K562 (cell line): Measurements from ENCODE around the gene ATXN7. TPM values are rescaled to one million over a fixed set of nuclear protein-coding genes. Genes with fewer than 3 reads are reported as not detected.
A peak's percentile ranks its signal among the peaks of the same experiment; 100 is the strongest.

ENCODE experiments used
- ATAC-seq: fragments of 200-7000 bp; cut with Tn5 transposase; 3 replicates; pipeline ENCODE4 v1.9.1; 2020; ENCODE audit warnings: moderate library complexity
- BruUV-seq: library from RNA; stranded (reverse); fragments of 400-500 nt; replicated peaks from 2 replicates; lab custom pipeline; 2021; lab: Mats Ljungman, UMichigan
- CTCF ChIA-PET: fragments of 300-600 bp; formaldehyde crosslinking; extraction: SDS; loops from one replicate; lab custom pipeline; 2021; ENCODE audit warnings: low intra/inter-chr PET ratio; lab: Yijun Ruan, JAX
- POLR2A ChIA-PET: fragments of 300-600, 350-650 bp; sonication (Branson Sonifier 250); formaldehyde crosslinking; extraction: SDS; loops from one replicate; lab custom pipeline; 2021; ENCODE audit warnings: antibody characterized with exemption, inconsistent platforms; lab: Yijun Ruan, JAX
- DNase-seq, 4 experiments: peaks; one replicate each; pipeline versions ENCODE4 v3.0.0 to v3.0.0-alpha.2; 2011 to 2018; ENCODE audit warnings: low spot score in 3 of 4, mixed read lengths in 3 of 4; ENCODE audit errors: extremely low read depth in 1 of 4
- FAIRE-seq: peaks from 2 replicates; lab custom pipeline; 2011; peaks lifted over from hg19 to GRCh38; lab: Jason Lieb, UNC
- H2AFZ ChIP-seq: 2 replicates; pipeline ENCODE4 v1.6.0; 2011; ENCODE audit warnings: low read depth, low read length, control low read depth, inconsistent platforms
- H3K27ac ChIP-seq: fragments of 200-600 bp; 3 replicates; pipeline ENCODE4 v1.8.0; 2011; ENCODE audit warnings: low read depth, mild to moderate bottlenecking, control low read depth, inconsistent platforms, low read length, moderate library complexity, mixed read lengths; ENCODE audit errors: extremely low read depth
- H3K27me3 ChIP-seq, 2 experiments: fragments of 300-600 bp in 1 of 2; 2 replicates in 1 of 2; 3 replicates in 1 of 2; pipeline versions ENCODE4 v1.6.0 to v1.8.0; 2011; ENCODE audit warnings: inconsistent platforms in 2 of 2, low read length in 2 of 2, mild to moderate bottlenecking in 1 of 2, mixed read lengths in 1 of 2, moderate library complexity in 1 of 2; ENCODE audit not compliant: control insufficient read depth in 2 of 2, insufficient read depth in 2 of 2
- H3K36me3 ChIP-seq: fragments of 300-600 bp; 3 replicates; pipeline ENCODE4 v1.8.0; 2011; ENCODE audit warnings: mild to moderate bottlenecking, low read length, inconsistent platforms; ENCODE audit not compliant: control insufficient read depth, insufficient read depth
- H3K4me1 ChIP-seq, 2 experiments: fragments of 200-600 bp in 1 of 2; replicated peaks in 1 of 2; 2 replicates in 1 of 2; 3 replicates in 1 of 2; pipeline versions ENCODE4 v1.5.1 to v1.8.0; 2011; ENCODE audit warnings: inconsistent platforms in 2 of 2, low read length in 2 of 2, mild to moderate bottlenecking in 1 of 2, mixed read lengths in 1 of 2, moderate library complexity in 1 of 2; ENCODE audit not compliant: control insufficient read depth in 2 of 2, insufficient read depth in 2 of 2
- H3K4me2 ChIP-seq: 2 replicates; pipeline ENCODE4 v1.6.1; 2011; ENCODE audit warnings: low read length, control low read depth, inconsistent platforms, mixed read lengths; ENCODE audit not compliant: insufficient read depth
- H3K4me3 ChIP-seq: fragments of 200-600 bp; sonication (generic), shearing (Covaris generic); 2 replicates; pipeline ENCODE4 v1.5.1; 2016; ENCODE audit warnings: control low read depth, inconsistent platforms
- H3K79me2 ChIP-seq: fragments of 200-600 bp; 3 replicates; pipeline ENCODE4 v1.8.0; 2011; ENCODE audit warnings: low read length, inconsistent platforms; ENCODE audit not compliant: control insufficient read depth, insufficient read depth
- H3K9ac ChIP-seq, 2 experiments: 2 replicates each; pipeline versions ENCODE4 v1.6.0 to v1.6.1; 2011; ENCODE audit warnings: low read depth in 2 of 2, low read length in 2 of 2, control low read depth in 1 of 2, inconsistent platforms in 1 of 2, mild to moderate bottlenecking in 1 of 2, mixed read lengths in 1 of 2; ENCODE audit not compliant: insufficient read depth in 1 of 2
- H3K9me1 ChIP-seq: one replicate; pipeline ENCODE4 v1.6.0; 2011; ENCODE audit warnings: inconsistent platforms, mild to moderate bottlenecking, low read length, moderate library complexity; ENCODE audit not compliant: control insufficient read depth, insufficient read depth
- H3K9me3 ChIP-seq: replicated peaks from 2 replicates; pipeline ENCODE4 v1.5.1; 2011; ENCODE audit warnings: low read depth, low read length, inconsistent platforms; ENCODE audit not compliant: control insufficient read depth, insufficient read depth
- H4K20me1 ChIP-seq: replicated peaks from 2 replicates; pipeline ENCODE4 v1.6.1; 2011; ENCODE audit warnings: low read length, inconsistent platforms, mixed read lengths; ENCODE audit not compliant: control insufficient read depth, insufficient read depth
- C11orf30 ChIP-seq: fragments of 450-650 bp; IDR thresholded peaks from 2 replicates; pipeline ENCODE4 v1.6.1; 2016; ENCODE audit warnings: low read depth, mild to moderate bottlenecking
- MEIS2 ChIP-seq: fragments of 450-650 bp; IDR thresholded peaks from 2 replicates; pipeline ENCODE4 v1.6.1; 2014; ENCODE audit warnings: mild to moderate bottlenecking; ENCODE audit not compliant: partially characterized antibody
- NCOA1 ChIP-seq: fragments of 450-650 bp; IDR thresholded peaks from 2 replicates; pipeline ENCODE4 v1.6.1; 2016; ENCODE audit warnings: low read depth
- NFIC ChIP-seq: fragments of 450-650 bp; IDR thresholded peaks from 2 replicates; pipeline ENCODE4 v1.6.1; 2017; ENCODE audit warnings: mild to moderate bottlenecking, inconsistent platforms
- SMAD1 ChIP-seq: fragments of 150-350 bp; IDR thresholded peaks from 2 replicates; pipeline ENCODE4 v1.6.1; 2014; ENCODE audit warnings: low read length, low read depth; ENCODE audit not compliant: partially characterized antibody
- ZNF764 ChIP-seq: fragments of 250-450 bp; sonication (Bioruptor Pico); IDR thresholded peaks from 2 replicates; pipeline ENCODE4 v1.4.0; 2020; ENCODE audit warnings: low read depth, mild to moderate bottlenecking, moderate library complexity
- WGBS: fragments of 100-300 bp; shearing (Covaris generic); methylation state at CpG from one replicate; pipeline ENCODE4 v1.1.6; 2016; ENCODE audit warnings: low coverage, mixed read lengths; ENCODE audit not compliant: insufficient coverage; ENCODE audit errors: missing lambda C conversion rate; 5-methylcytosine and 5-hydroxymethylcytosine counted together
- in situ Hi-C: fragments of 300-500 bp; cut with MboI; formaldehyde crosslinking; loops from 4 replicates; pipeline ENCODE4 v1.15.0; 2018; ENCODE audit warnings: inconsistent platforms, mixed read lengths
- intact Hi-C: fragments of 100-400 bp; cut with micrococcal nuclease; formaldehyde crosslinking; loops from 2 replicates; pipeline ENCODE4 v1.14.2; 2022
- polyA plus RNA-seq, 8 experiments: library from polyadenylated mRNA; depleted of rRNA in 4 of 8; stranded (reverse) in 5 of 8; unstranded in 3 of 8; fragments of >200 nt; fragmentation: Nextera tagmentation in 2 of 8; fragmentation: Illumina TruSeq in 1 of 8; extraction: Ambion mirVana in 2 of 8; extraction: Trizol in 1 of 8; gene quantifications; 2 replicates each; pipeline versions ENCODE4 v1.2.1 to v1.2.3, GENCODE V29; 2011 to 2014; ENCODE audit warnings: inconsistent platforms in 1 of 8, missing spikeins in 1 of 8
- total RNA-seq, 7 experiments: library from RNA; depleted of rRNA in 6 of 7; stranded (reverse); fragments of >200 nt in 6 of 7; fragmentation: Illumina TruSeq in 2 of 7; extraction: Trizol in 2 of 7; gene quantifications; 2 replicates each; pipeline versions ENCODE4 v1.2.1 to v1.2.3, GENCODE V29; 2011 to 2021; ENCODE audit warnings: low replicate concordance in 1 of 7
- TF ChIP-seq, protein P1 (sequence below), 2 experiments: IDR thresholded peaks in 1 of 2; conservative IDR thresholded peaks in 1 of 2; 2 replicates each; pipeline ENCODE4 v1.6.1; 2016; ENCODE audit warnings: low read depth in 2 of 2, mild to moderate bottlenecking in 1 of 2, missing compliant biosample characterization in 1 of 2, missing genetic modification characterization in 1 of 2, moderate library complexity in 1 of 2

The ATXN7 gene
- total and polyA plus RNA-seq, 9 of the 15 experiments (the other 6 are each of a cell fraction or from before 2014, with no cell fraction given) = 0.41 to 9.2 (median 6.7) TPM

DNA sequence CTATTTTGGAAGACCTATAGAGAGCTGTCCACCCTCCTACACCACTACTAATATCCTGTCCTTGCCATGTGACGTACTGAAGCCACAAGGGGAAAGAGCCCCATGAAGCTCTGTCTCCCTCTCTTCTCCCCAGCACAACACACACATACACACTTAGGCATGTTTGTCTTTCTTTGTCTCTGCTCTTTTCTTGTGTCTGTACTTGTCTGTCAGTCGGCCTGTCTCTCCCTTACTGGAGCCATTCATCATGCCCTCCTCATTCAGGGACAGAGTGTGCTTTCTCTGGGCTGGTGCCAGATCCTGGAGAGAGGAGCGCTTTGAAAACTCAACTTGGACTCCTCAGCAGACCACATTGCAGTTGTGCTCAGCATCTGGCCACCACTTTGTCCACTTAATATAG is 112.1 kb downstream of the ATXN7 start:
- no peak overlapping the region; a peak in 1 of 4 replicates for H3K9ac ChIP-seq
- WGBS = 83% methylated on average over 1 of the region's 3 CpGs
- peaks cover 26% of the 10 kb centered on the region for H3K79me2 ChIP-seq
- H3K4me3 ChIP-seq = no peak overlapping the region
- no peaks in the 10 kb centered on the region for H4K20me1 ChIP-seq
- no peaks in the 10 kb centered on the region for H3K9me1 ChIP-seq
- ATAC-seq (no peak), FAIRE-seq (no peak), DNase-seq (no peak)
- no peak overlapping the region for H3K4me2 ChIP-seq
- no peak overlapping the region for H2AFZ ChIP-seq
- ChIA-PET POLR2A (interaction anchor here (1.0 to 1.1 kb wide), 2 partner anchors 15 to 23 kb away, joined by 3 read pairs; no protein-coding TSS in a partner anchor), CTCF (no interaction called here)
- H3K4me1 ChIP-seq = peaks cover 0 to 5% of the 10 kb centered on the region in 2 experiments; a peak in 2 of 5 replicates
- H3K27me3 ChIP-seq = no peaks in the 10 kb centered on the region
- in situ Hi-C loops = no loop called here
- H3K27ac ChIP-seq = no peak overlapping the region
- peaks cover 14% of the 10 kb centered on the region for H3K36me3 ChIP-seq
- no TSS peak for BruUV-seq
- TF ChIP-seq NCOA1 = no peak
- TF ChIP-seq ZNF764 (CRISPR knock-in tag) = no peak
- TF ChIP-seq C11orf30 = no peak
- peak; percentile 20 for TF ChIP-seq MEIS2
- TF ChIP-seq NFIC = 0 out of 2 replicates have a peak, but pooled peaks have one; percentile 10
- TF ChIP-seq, protein P1, sequence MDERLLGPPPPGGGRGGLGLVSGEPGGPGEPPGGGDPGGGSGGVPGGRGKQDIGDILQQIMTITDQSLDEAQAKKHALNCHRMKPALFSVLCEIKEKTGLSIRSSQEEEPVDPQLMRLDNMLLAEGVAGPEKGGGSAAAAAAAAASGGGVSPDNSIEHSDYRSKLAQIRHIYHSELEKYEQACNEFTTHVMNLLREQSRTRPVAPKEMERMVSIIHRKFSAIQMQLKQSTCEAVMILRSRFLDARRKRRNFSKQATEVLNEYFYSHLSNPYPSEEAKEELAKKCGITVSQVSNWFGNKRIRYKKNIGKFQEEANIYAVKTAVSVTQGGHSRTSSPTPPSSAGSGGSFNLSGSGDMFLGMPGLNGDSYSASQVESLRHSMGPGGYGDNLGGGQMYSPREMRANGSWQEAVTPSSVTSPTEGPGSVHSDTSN (CRISPR knock-in tag; IDR thresholded peaks at IDR 0.05; ENCODE audit: low read depth) = no peak
- TF ChIP-seq, protein P1 (tag; conservative IDR thresholded peaks at IDR 0.05; ENCODE audit: low read depth) = peak; percentile 69
- no peak for TF ChIP-seq SMAD1
- intact Hi-C loops = no loop called here
- no peaks in the 10 kb centered on the region for H3K9me3 ChIP-seq
